K562 (cell line): ENCODE results near the gene IDH2. TPM values are rescaled to one million over a fixed set of nuclear protein-coding genes. Genes with fewer than 3 reads are reported as not detected.

Source experiments
- LEF1 ChIP-seq: fragments of 450-650 bp; IDR thresholded peaks from 2 replicates; pipeline ENCODE4 v1.6.1; 2016; ENCODE audit warnings: mild to moderate bottlenecking
- MEF2A ChIP-seq: IDR thresholded peaks from 2 replicates; pipeline ENCODE4 v1.6.1; 2011; ENCODE audit warnings: low read depth, mild to moderate bottlenecking, low read length, moderate library complexity; ENCODE audit not compliant: control insufficient read depth
- NFRKB ChIP-seq: fragments of 450-650 bp; IDR thresholded peaks from 2 replicates; pipeline ENCODE4 v1.6.1; 2016; ENCODE audit warnings: low read depth
- PYGO2 ChIP-seq: fragments of 450-650 bp; IDR thresholded peaks from 2 replicates; pipeline ENCODE4 v1.6.1; 2016; ENCODE audit warnings: mild to moderate bottlenecking, missing genetic modification characterization, moderate library complexity, missing compliant biosample characterization
- RBM39 ChIP-seq: fragments of 200-400 bp; formaldehyde crosslinking; optimal IDR thresholded peaks from 2 replicates; pipeline ENCODE3; 2018; ENCODE audit warnings: low read depth, low read length
- RFX1 ChIP-seq: fragments of 450-650 bp; IDR thresholded peaks from 2 replicates; pipeline ENCODE4 v1.6.1; 2016; ENCODE audit warnings: mild to moderate bottlenecking, moderate library complexity
- SMARCA4 ChIP-seq: fragments of 450-650 bp; IDR thresholded peaks from 2 replicates; pipeline ENCODE4 v1.6.1; 2016
- SUPT5H ChIP-seq: fragments of 450-650 bp; IDR thresholded peaks from 2 replicates; pipeline ENCODE4 v1.6.1; 2016
- ZNF696 ChIP-seq: fragments of 250-450 bp; sonication (Bioruptor Pico); conservative IDR thresholded peaks from 2 replicates; pipeline ENCODE4 v1.4.0; 2020; ENCODE audit warnings: mild to moderate bottlenecking, moderate library complexity
- ZNF766 ChIP-seq: fragments of 200-800 bp; sonication (Bioruptor generic); conservative IDR thresholded peaks from 2 replicates; pipeline ENCODE4 v1.6.1; 2016; ENCODE audit warnings: missing genetic modification characterization, missing compliant biosample characterization
- polyA plus RNA-seq, 8 experiments: library from polyadenylated mRNA; depleted of rRNA in 4 of 8; stranded (reverse) in 5 of 8; unstranded in 3 of 8; fragments of >200 nt; fragmentation: Nextera tagmentation in 2 of 8; fragmentation: Illumina TruSeq in 1 of 8; extraction: Ambion mirVana in 2 of 8; extraction: Trizol in 1 of 8; gene quantifications; 2 replicates each; pipeline versions ENCODE4 v1.2.1 to v1.2.3, GENCODE V29; 2011 to 2014; ENCODE audit warnings: inconsistent platforms in 1 of 8, missing spikeins in 1 of 8
- total RNA-seq, 7 experiments: library from RNA; depleted of rRNA in 6 of 7; stranded (reverse); fragments of >200 nt in 6 of 7; fragmentation: Illumina TruSeq in 2 of 7; extraction: Trizol in 2 of 7; gene quantifications; 2 replicates each; pipeline versions ENCODE4 v1.2.1 to v1.2.3, GENCODE V29; 2011 to 2021; ENCODE audit warnings: low replicate concordance in 1 of 7
- TF ChIP-seq, protein P1 (sequence below): fragments of 450-650 bp; IDR thresholded peaks from 2 replicates; pipeline ENCODE4 v1.6.1; 2016; ENCODE audit warnings: low read depth
- TF ChIP-seq, protein P2 (sequence below): fragments of 450-650 bp; formaldehyde crosslinking; conservative IDR thresholded peaks from 2 replicates; pipeline ENCODE4 v1.4.0; 2022; ENCODE audit warnings: mild to moderate bottlenecking, missing genetic modification characterization
- TF ChIP-seq, protein P3 (sequence below): fragments of 450-650 bp; IDR thresholded peaks from 2 replicates; pipeline ENCODE4 v1.6.1; 2017; ENCODE audit warnings: mild to moderate bottlenecking, moderate library complexity
- TF ChIP-seq, protein P4 (sequence below), 2 experiments: fragments of 200-800 bp in 1 of 2; sonication (Bioruptor generic) in 1 of 2; sonication (generic) in 1 of 2; formaldehyde crosslinking in 1 of 2; IDR thresholded peaks in 1 of 2; conservative IDR thresholded peaks in 1 of 2; 2 replicates each; pipeline versions ENCODE4 v1.5.0 to v1.6.1; 2016 to 2020; ENCODE audit warnings: missing compliant biosample characterization in 1 of 2, missing genetic modification characterization in 1 of 2, missing genetic modification reagents in 1 of 2

IDH2 gene
- total and polyA plus RNA-seq, 9 of the 15 experiments (the other 6 are each of a cell fraction or from before 2014, with no cell fraction given): 0.70 to 99.9 (median 59.2) TPM

DNA sequence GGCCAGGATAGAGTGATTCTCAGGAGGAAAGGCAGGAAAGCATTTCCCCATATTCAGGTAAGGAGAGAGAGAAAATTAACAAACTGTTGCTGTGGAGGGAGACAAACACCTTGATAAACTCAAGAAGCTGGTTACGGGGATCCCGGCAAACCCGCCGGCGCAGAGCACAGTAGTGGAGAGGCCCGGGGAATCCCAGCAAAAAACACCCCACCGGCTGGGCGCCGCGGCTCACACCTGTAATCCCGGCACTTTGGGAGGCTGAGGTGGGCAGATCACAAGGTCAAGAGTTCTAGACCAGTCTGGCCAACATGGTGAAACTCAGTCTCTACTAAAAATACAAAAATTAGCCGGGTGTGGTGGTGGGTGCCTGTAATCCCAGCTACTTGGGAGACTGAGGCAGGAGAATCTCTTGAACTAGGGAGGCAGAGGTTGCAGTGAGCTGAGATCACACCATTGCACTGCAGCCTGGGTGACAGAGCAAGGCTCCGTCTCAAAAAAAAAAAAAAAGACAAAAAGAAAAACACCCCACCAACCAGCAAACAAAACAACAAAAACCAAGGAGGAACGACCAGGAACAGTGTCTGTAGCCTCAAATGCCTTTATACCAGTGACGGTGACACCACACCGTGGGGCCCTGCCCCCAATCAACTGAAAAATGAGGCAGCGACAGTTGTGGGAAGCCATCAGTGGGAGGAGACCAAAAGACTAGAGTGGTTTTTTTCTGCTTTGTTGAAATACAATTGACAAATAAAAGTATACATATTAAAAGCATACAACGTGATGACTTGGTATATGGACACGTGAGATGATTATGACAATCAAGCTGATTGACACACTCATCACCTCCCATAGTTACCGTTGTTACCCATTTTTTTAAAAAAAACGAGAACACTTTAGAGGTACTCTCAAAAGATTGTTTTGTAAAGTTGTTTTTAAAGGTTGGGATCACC is 40.2 kb upstream of the IDH2 start (continued):
- TF ChIP-seq SMARCA4: peak; percentile 34; the same call in 1 of the 2 replicates
- TF ChIP-seq, protein P1, sequence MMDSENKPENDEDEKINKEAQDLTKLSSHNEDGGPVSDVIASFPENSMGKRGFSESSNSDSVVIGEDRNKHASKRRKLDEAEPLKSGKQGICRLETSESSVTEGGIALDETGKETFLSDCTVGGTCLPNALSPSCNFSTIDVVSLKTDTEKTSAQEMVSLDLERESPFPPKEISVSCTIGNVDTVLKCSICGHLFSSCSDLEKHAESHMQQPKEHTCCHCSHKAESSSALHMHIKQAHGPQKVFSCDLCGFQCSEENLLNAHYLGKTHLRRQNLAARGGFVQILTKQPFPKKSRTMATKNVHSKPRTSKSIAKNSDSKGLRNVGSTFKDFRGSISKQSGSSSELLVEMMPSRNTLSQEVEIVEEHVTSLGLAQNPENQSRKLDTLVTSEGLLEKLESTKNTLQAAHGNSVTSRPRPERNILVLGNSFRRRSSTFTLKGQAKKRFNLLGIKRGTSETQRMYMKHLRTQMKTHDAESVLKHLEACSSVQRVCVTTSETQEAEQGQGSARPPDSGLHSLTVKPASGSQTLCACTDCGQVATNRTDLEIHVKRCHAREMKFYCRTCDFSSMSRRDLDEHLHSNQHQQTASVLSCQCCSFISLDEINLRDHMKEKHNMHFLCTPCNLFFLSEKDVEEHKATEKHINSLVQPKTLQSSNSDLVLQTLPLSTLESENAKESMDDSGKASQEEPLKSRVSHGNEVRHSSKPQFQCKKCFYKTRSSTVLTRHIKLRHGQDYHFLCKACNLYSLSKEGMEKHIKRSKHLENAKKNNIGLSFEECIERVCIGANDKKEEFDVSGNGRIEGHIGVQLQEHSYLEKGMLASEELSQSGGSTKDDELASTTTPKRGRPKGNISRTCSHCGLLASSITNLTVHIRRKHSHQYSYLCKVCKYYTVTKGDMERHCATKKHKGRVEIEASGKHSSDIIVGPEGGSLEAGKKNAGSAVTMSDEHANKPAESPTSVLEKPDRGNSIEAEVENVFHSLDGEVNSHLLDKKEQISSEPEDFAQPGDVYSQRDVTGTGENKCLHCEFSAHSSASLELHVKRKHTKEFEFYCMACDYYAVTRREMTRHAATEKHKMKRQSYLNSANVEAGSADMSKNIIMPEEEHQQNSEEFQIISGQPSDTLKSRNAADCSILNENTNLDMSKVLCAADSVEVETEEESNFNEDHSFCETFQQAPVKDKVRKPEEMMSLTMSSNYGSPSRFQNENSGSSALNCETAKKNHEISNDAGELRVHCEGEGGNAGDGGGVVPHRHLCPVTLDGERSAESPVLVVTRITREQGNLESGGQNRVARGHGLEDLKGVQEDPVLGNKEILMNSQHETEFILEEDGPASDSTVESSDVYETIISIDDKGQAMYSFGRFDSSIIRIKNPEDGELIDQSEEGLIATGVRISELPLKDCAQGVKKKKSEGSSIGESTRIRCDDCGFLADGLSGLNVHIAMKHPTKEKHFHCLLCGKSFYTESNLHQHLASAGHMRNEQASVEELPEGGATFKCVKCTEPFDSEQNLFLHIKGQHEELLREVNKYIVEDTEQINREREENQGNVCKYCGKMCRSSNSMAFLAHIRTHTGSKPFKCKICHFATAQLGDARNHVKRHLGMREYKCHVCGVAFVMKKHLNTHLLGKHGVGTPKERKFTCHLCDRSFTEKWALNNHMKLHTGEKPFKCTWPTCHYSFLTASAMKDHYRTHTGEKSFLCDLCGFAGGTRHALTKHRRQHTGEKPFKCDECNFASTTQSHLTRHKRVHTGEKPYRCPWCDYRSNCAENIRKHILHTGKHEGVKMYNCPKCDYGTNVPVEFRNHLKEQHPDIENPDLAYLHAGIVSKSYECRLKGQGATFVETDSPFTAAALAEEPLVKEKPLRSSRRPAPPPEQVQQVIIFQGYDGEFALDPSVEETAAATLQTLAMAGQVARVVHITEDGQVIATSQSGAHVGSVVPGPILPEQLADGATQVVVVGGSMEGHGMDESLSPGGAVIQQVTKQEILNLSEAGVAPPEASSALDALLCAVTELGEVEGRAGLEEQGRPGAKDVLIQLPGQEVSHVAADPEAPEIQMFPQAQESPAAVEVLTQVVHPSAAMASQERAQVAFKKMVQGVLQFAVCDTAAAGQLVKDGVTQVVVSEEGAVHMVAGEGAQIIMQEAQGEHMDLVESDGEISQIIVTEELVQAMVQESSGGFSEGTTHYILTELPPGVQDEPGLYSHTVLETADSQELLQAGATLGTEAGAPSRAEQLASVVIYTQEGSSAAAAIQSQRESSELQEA: peak; percentile 34; the same call in 1 of the 2 replicates
- peak; percentile 8; the same call in 1 of the 2 replicates for TF ChIP-seq MEF2A
- TF ChIP-seq, protein P2, sequence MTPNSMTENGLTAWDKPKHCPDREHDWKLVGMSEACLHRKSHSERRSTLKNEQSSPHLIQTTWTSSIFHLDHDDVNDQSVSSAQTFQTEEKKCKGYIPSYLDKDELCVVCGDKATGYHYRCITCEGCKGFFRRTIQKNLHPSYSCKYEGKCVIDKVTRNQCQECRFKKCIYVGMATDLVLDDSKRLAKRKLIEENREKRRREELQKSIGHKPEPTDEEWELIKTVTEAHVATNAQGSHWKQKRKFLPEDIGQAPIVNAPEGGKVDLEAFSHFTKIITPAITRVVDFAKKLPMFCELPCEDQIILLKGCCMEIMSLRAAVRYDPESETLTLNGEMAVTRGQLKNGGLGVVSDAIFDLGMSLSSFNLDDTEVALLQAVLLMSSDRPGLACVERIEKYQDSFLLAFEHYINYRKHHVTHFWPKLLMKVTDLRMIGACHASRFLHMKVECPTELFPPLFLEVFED (CRISPR knock-in tag): no peak
- TF ChIP-seq, protein P3, sequence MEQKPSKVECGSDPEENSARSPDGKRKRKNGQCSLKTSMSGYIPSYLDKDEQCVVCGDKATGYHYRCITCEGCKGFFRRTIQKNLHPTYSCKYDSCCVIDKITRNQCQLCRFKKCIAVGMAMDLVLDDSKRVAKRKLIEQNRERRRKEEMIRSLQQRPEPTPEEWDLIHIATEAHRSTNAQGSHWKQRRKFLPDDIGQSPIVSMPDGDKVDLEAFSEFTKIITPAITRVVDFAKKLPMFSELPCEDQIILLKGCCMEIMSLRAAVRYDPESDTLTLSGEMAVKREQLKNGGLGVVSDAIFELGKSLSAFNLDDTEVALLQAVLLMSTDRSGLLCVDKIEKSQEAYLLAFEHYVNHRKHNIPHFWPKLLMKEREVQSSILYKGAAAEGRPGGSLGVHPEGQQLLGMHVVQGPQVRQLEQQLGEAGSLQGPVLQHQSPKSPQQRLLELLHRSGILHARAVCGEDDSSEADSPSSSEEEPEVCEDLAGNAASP: peak; percentile 3; the same call in 1 of the 2 replicates
- peak; percentile 81; the same call in 1 of the 2 replicates for TF ChIP-seq LEF1
- peak; percentile 82 for TF ChIP-seq NFRKB
- TF ChIP-seq PYGO2 (tag): 0 out of 2 replicates have a peak, but pooled peaks have one; percentile 24
- no peak for TF ChIP-seq ZNF696 (CRISPR knock-in tag)
- TF ChIP-seq ZNF766 (CRISPR knock-in tag): peak; percentile 57; the same call in 1 of the 2 replicates
- no peak for TF ChIP-seq RBM39
- TF ChIP-seq, protein P4, sequence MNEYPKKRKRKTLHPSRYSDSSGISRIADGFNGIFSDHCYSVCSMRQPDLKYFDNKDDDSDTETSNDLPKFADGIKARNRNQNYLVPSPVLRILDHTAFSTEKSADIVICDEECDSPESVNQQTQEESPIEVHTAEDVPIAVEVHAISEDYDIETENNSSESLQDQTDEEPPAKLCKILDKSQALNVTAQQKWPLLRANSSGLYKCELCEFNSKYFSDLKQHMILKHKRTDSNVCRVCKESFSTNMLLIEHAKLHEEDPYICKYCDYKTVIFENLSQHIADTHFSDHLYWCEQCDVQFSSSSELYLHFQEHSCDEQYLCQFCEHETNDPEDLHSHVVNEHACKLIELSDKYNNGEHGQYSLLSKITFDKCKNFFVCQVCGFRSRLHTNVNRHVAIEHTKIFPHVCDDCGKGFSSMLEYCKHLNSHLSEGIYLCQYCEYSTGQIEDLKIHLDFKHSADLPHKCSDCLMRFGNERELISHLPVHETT (CRISPR knock-in tag; conservative IDR thresholded peaks at IDR 0.05 in 1 of 2, IDR thresholded peaks at IDR 0.05 in 1 of 2): 0 out of 4 replicates have a peak, but pooled peaks of 1 of the 2 experiments have one; percentile 6
- TF ChIP-seq RFX1: peak; percentile 85
- peak; percentile 51 for TF ChIP-seq SUPT5H
